ENCODE data around the gene RFX7. TPM values are rescaled to one million over a fixed set of nuclear protein-coding genes. Genes with fewer than 3 reads are reported as not detected.

The RFX7 gene
- total and polyA plus RNA-seq, 2 of the 8 experiments (the other 6 are each of a cell fraction or from before 2014, with no cell fraction given): 10.4 to 40.9 TPM

- ChIA-PET POLR2A (ENCODE audit: partially characterized antibody) (no interaction called here), CTCF (ENCODE audit: partially characterized antibody) (no interaction called here)
- H3K14ac ChIP-seq (ENCODE audit: insufficient read length): no peak overlapping the region
- no peak overlapping the region for H3K56ac ChIP-seq (replicated peaks; ENCODE audit: insufficient read length, low read depth, low read length)
- no peak overlapping the region for H3K4ac ChIP-seq (replicated peaks; ENCODE audit: insufficient read length, low read depth, low read length)
- no peak overlapping the region for H3K18ac ChIP-seq (ENCODE audit: extremely low read depth, low read length)
- no peak overlapping the region for H4K5ac ChIP-seq (ENCODE audit: insufficient read length, low read depth, low read length)
- 100% methylated on average over 1 of the region's 1 CpG; no CpG with 5 or more reads in 1 of the 2 experiments for WGBS, 2 experiments (ENCODE audit: extremely low coverage in 1 of 2, insufficient coverage in 1 of 2, insufficient read length in 1 of 2, insufficient replicate concordance in 2 of 2, low coverage in 1 of 2, low lambda C conversion rate in 2 of 2, missing lambda C conversion rate in 1 of 2)
- H2BK120ac ChIP-seq (replicated peaks; ENCODE audit: low read depth, low read length): no peak overlapping the region
- no peak overlapping the region for H4K8ac ChIP-seq (ENCODE audit: extremely low read depth, insufficient read depth, low read length)
- no peaks in the 10 kb centered on the region for H3K4me1 ChIP-seq (replicated peaks in 1 of 4; ENCODE audit: control insufficient read depth in 3 of 4, insufficient read depth in 4 of 4, low read length in 3 of 4)
- no peak overlapping the region for H2AFZ ChIP-seq (ENCODE audit: low read length)
- no peak overlapping the region for H3K4me3 ChIP-seq (ENCODE audit: extremely low read depth in 1 of 4, insufficient read depth in 2 of 4, low read depth in 3 of 4, low read length in 4 of 4)
- H3K36me3 ChIP-seq (ENCODE audit: control insufficient read depth in 2 of 4, insufficient read depth in 4 of 4, low read length in 3 of 4): peaks cover 0 to 8% (median 2%) of the 10 kb centered on the region in 4 experiments; a peak in 3 of 8 replicates
- H2BK20ac ChIP-seq (ENCODE audit: low read length): no peak overlapping the region
- no peaks in the 10 kb centered on the region for H3K9me3 ChIP-seq (ENCODE audit: insufficient read depth in 2 of 2, low read depth in 1 of 2, low read length in 1 of 2)
- H3K9ac ChIP-seq (replicated peaks in 1 of 4; ENCODE audit: extremely low read depth in 1 of 4, low read depth in 3 of 4, low read length in 3 of 4): no peak overlapping the region
- H3K27me3 ChIP-seq (replicated peaks in 1 of 4; ENCODE audit: control insufficient read depth in 3 of 4, extremely low read depth in 1 of 4, insufficient read depth in 3 of 4, low read length in 3 of 4): no peaks in the 10 kb centered on the region
- H3K23ac ChIP-seq (ENCODE audit: insufficient read length): no peak overlapping the region
- H2BK12ac ChIP-seq (ENCODE audit: low read depth, low read length): no peak overlapping the region
- DNase-seq (ENCODE audit: low read depth in 1 of 2, low spot score in 2 of 2): no peak
- H3K79me1 ChIP-seq (ENCODE audit: low read depth, low read length): no peaks in the 10 kb centered on the region; the same call in 1 of the 2 replicates
- H4K91ac ChIP-seq (replicated peaks; ENCODE audit: insufficient read length, low read length): no peak overlapping the region
- H2BK5ac ChIP-seq (ENCODE audit: low read depth, low read length): no peak overlapping the region
- no peak for FAIRE-seq
- H3K27ac ChIP-seq (ENCODE audit: low read depth, low read length): no peak overlapping the region
- H3K79me2 ChIP-seq (ENCODE audit: control insufficient read depth in 1 of 2, insufficient read depth in 2 of 2, low read length in 2 of 2): peaks cover 0 to 82% of the 10 kb centered on the region in 2 experiments; a peak in 2 of 4 replicates
- no peak overlapping the region for H3K4me2 ChIP-seq (ENCODE audit: insufficient read depth in 1 of 2, low read depth in 2 of 2, low read length in 2 of 2)
- peaks cover 2% of the 10 kb centered on the region in 2 experiments for H4K20me1 ChIP-seq (replicated peaks in 1 of 2; ENCODE audit: control insufficient read depth in 1 of 2, insufficient read depth in 2 of 2, low read length in 2 of 2)
- H2BK15ac ChIP-seq (ENCODE audit: low read length): no peak overlapping the region
- no peaks in the 10 kb centered on the region; the same call in 1 of the 2 replicates for H3K23me2 ChIP-seq (ENCODE audit: low read depth, low read length)
- H2AK5ac ChIP-seq (ENCODE audit: low read depth, low read length): no peak overlapping the region
- TF ChIP-seq PHF8 (conservative IDR thresholded peaks at IDR 0.05; ENCODE audit: low read depth, low read length) (no peak), BRCA1 (IDR thresholded peaks at IDR 0.05; ENCODE audit: low read depth, low read length) (no peak), SUZ12 (IDR thresholded peaks at IDR 0.05; ENCODE audit: low read length) (no peak), JUN (IDR thresholded peaks at IDR 0.05; ENCODE audit: low read depth, low read length) (no peak), TCF12 (IDR thresholded peaks at IDR 0.05; ENCODE audit: low read depth, low read length) (no peak)
Observed at GRCh38 chr15:56175788-56176187, 67.9 kb downstream of the RFX7 start.

Measured in H1 (cell line).